H7 (cell line): ENCODE measurements around the gene NBEAL2. TPM values are rescaled to one million over a fixed set of nuclear protein-coding genes. Genes with fewer than 3 reads are reported as not detected.

Experiments
- DNase-seq: peaks from one replicate; pipeline ENCODE4 v3.0.0; 2012
- H3K27me3 ChIP-seq: 2 replicates; pipeline ENCODE4 v1.6.0; 2011; ENCODE audit warnings: mild to moderate bottlenecking, low read length; ENCODE audit not compliant: control insufficient read depth, insufficient read depth
- H3K36me3 ChIP-seq: replicated peaks from 2 replicates; pipeline ENCODE4 v1.5.1; 2011; ENCODE audit warnings: low read length; ENCODE audit not compliant: control insufficient read depth, insufficient read depth
- H3K4me3 ChIP-seq: 2 replicates; pipeline ENCODE4 v1.5.1; 2011; ENCODE audit warnings: low read depth, mild to moderate bottlenecking, control low read depth, low read length, moderate library complexity; ENCODE audit not compliant: insufficient read depth
- total RNA-seq: library from RNA; depleted of rRNA; stranded (reverse); fragments of >200 nt; shearing (Covaris generic); gene quantifications from 2 replicates; pipeline ENCODE4 v1.2.3, GENCODE V29; 2014

The NBEAL2 gene
- total RNA-seq, 1 experiment from 2014 or later: 51.6 TPM

GRCh38 chr3:46981932-46982471, 2.5 kb downstream of the NBEAL2 start:
- no peaks in the 10 kb centered on the region; the same call in 1 of the 2 replicates for H3K27me3 ChIP-seq
- DNase-seq: peak; percentile 83

GRCh38 chr3:46982546-46982945, 3.1 kb downstream of the NBEAL2 start:
- no peak for DNase-seq
- no peaks in the 10 kb centered on the region for H3K36me3 ChIP-seq
- no peaks in the 10 kb centered on the region; the same call in 1 of the 2 replicates for H3K27me3 ChIP-seq
- H3K4me3 ChIP-seq: no peak overlapping the region

More at GRCh38 chr3:46981932-46982471, 2.5 kb downstream of the NBEAL2 start:
- Histone ChIP-seq H3K36me3 (no peaks in the 10 kb centered on the region), H3K4me3 (no peak overlapping the region)

GRCh38 chr3:46984591-46985459, 5.4 kb downstream of the NBEAL2 start:
- Histone ChIP-seq H3K27me3 (no peaks in the 10 kb centered on the region; the same call in 1 of the 2 replicates), H3K36me3 (no peaks in the 10 kb centered on the region; the same call in 1 of the 2 replicates), H3K4me3 (no peak overlapping the region)
- DNase-seq: no peak

GRCh38 chr3:46985588-46985987, 6.1 kb downstream of the NBEAL2 start:
- Histone ChIP-seq H3K36me3 (no peaks in the 10 kb centered on the region; the same call in 1 of the 2 replicates), H3K4me3 (no peak overlapping the region), H3K27me3 (no peaks in the 10 kb centered on the region; the same call in 1 of the 2 replicates)
- no peak for DNase-seq

GRCh38 chr3:46986055-46986730, 6.7 kb downstream of the NBEAL2 start:
- DNase-seq: no peak
- no peaks in the 10 kb centered on the region; the same call in 1 of the 2 replicates for H3K36me3 ChIP-seq
- H3K27me3 ChIP-seq: no peaks in the 10 kb centered on the region
- H3K4me3 ChIP-seq: no peak overlapping the region

GRCh38 chr3:46986782-46987310, 7.4 kb downstream of the NBEAL2 start:
- Histone ChIP-seq H3K27me3 (no peaks in the 10 kb centered on the region), H3K36me3 (no peaks in the 10 kb centered on the region; the same call in 1 of the 2 replicates), H3K4me3 (no peak overlapping the region)
- DNase-seq: no peak

- H3K4me3 ChIP-seq: peak overlapping the region; percentile 12; the same call in 1 of the 2 replicates
- H3K36me3 ChIP-seq: no peaks in the 10 kb centered on the region; the same call in 1 of the 2 replicates
- peak; percentile 77 for DNase-seq
- H3K27me3 ChIP-seq: no peaks in the 10 kb centered on the region
Measured at GRCh38 chr3:46987319-46987742, 7.9 kb downstream of the NBEAL2 start.

- H3K36me3 ChIP-seq: no peaks in the 10 kb centered on the region; the same call in 1 of the 2 replicates
- DNase-seq: peak; percentile 92
- H3K27me3 ChIP-seq: no peaks in the 10 kb centered on the region
- H3K4me3 ChIP-seq: peak overlapping the region; percentile 12; the same call in 1 of the 2 replicates
Measured at GRCh38 chr3:46987743-46988401, 8.4 kb downstream of the NBEAL2 start.

GRCh38 chr3:46988616-46989015, 9.2 kb downstream of the NBEAL2 start:
- Histone ChIP-seq H3K4me3 (no peak overlapping the region), H3K27me3 (no peaks in the 10 kb centered on the region), H3K36me3 (no peaks in the 10 kb centered on the region; the same call in 1 of the 2 replicates)
- DNase-seq: no peak

- Histone ChIP-seq H3K36me3 (peaks cover under 1% of the 10 kb centered on the region; the same call in 1 of the 2 replicates), H3K27me3 (no peaks in the 10 kb centered on the region), H3K4me3 (no peak overlapping the region)
- DNase-seq: peak; percentile 84
Measured at GRCh38 chr3:46989146-46989810, 9.8 kb downstream of the NBEAL2 start.

GRCh38 chr3:46990573-46991374, 11.3 kb downstream of the NBEAL2 start:
- Histone ChIP-seq H3K36me3 (peaks cover 2% of the 10 kb centered on the region; the same call in 1 of the 2 replicates), H3K4me3 (no peak overlapping the region), H3K27me3 (no peaks in the 10 kb centered on the region)
- no peak for DNase-seq

GRCh38 chr3:46991406-46992165, 12.1 kb downstream of the NBEAL2 start:
- H3K27me3 ChIP-seq: no peaks in the 10 kb centered on the region
- no peak overlapping the region for H3K4me3 ChIP-seq
- H3K36me3 ChIP-seq: peaks cover 2% of the 10 kb centered on the region; the same call in 1 of the 2 replicates
- DNase-seq: no peak
